ENCODE data around the gene CHRND.

CHRND gene

DNA sequence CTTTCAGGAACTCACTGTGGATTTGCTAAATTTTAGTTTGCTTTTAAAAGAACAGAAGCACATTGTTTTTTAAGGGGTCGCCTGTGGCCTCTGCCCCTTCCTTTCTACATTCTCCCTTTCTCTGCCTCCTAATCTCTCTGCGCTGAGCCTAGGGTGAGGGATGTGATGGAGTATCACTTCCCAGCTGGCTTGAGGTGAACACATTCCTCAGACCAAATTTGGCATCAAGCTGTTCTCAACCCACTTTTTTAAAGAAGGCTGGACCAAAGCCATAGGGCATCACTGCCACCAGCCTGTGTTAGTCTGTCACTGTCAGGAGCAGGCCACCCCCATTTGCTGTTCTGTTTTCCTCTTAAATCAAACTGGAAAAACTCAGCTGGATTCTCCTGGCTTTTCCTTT lies 51.9 kb downstream of the CHRND start:
- no peak for DNase-seq

- DNase-seq = no peak
These were observed 52.7 kb downstream of the CHRND start for GRCh38 chr2:232578626-232579025.

GRCh38 chr2:232580648-232580981 lies 54.7 kb downstream of the CHRND start:
- no peak for DNase-seq

- no peak for DNase-seq
These were observed 55.8 kb downstream of the CHRND start for GRCh38 chr2:232581725-232582124.

DNA sequence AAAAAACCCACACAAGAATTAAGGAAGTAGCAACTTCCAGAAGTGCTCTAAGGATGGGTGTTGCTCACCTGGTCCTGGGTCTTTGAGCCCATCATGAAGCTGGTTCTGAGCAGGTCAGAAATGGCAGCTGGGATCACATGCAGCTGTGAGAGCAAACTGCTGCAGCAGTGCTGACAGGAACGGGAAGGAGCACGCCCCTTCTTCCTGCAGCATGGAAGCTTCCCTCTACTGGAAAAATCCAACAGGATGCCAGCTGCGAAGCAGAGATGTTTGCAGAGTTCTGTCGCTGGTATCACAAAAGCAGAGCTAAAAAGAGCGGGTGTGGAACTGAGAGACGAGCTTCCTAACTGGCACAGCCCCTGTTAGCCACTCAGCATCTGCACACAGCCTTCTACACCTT lies 58.3 kb downstream of the CHRND start:
- DNase-seq = no peak
